Caco-2 (cell line): Measurements from ENCODE around the gene MRPL36. TPM values are rescaled to one million over a fixed set of nuclear protein-coding genes. Genes with fewer than 3 reads are reported as not detected.

Source experiments
- BruUV-seq: library from RNA; stranded (reverse); fragments of 400-500 nt; replicated peaks from 2 replicates; lab custom pipeline; 2021; lab: Mats Ljungman, UMichigan
- CTCF ChIA-PET: fragments of 300-600 bp; sonication (Branson Sonifier 250); formaldehyde crosslinking; loops from one replicate; lab custom pipeline; 2022; ENCODE audit warnings: antibody characterized with exemption; lab: Charles Lee
- POLR2A ChIA-PET: fragments of 300-600 bp; sonication (Branson Sonifier 250); formaldehyde crosslinking; loops from one replicate; lab custom pipeline; 2022; ENCODE audit warnings: antibody characterized with exemption; lab: Charles Lee
- DNase-seq, 2 experiments: peaks; one replicate each; pipeline versions ENCODE4 v3.0.0 to v3.0.0-alpha.2; 2020 to 2022
- H3K27me3 ChIP-seq: replicated peaks from 2 replicates; pipeline ENCODE4 v1.6.0; 2011; ENCODE audit warnings: low read length; ENCODE audit not compliant: control insufficient read depth, insufficient read depth
- H3K36me3 ChIP-seq: 2 replicates; pipeline ENCODE4 v1.5.1; 2011; ENCODE audit warnings: low read length; ENCODE audit not compliant: control insufficient read depth, insufficient read depth
- H3K4me1 ChIP-seq: fragments of 250-450 bp; sonication (Bioruptor Pico); 2 replicates; pipeline ENCODE4 v1.5.1; 2020; ENCODE audit warnings: mild to moderate bottlenecking
- H3K4me3 ChIP-seq: 2 replicates; pipeline ENCODE4 v1.5.1; 2011; ENCODE audit warnings: low read depth, mild to moderate bottlenecking, control low read depth, low read length
- H3K9me3 ChIP-seq: fragments of 250-450 bp; sonication (Bioruptor Pico); 2 replicates; pipeline ENCODE4 v1.5.1; 2020; ENCODE audit warnings: mild to moderate bottlenecking, moderate library complexity
- H3K27ac Mint-ChIP-seq: one replicate; pipeline ENCODE4 v1.8.0; 2022; ENCODE audit warnings: mixed read lengths; ENCODE audit not compliant: unreplicated experiment
- H3K27me3 Mint-ChIP-seq: one replicate; pipeline ENCODE4 v1.8.0; 2022; ENCODE audit warnings: mixed read lengths; ENCODE audit not compliant: insufficient read depth, unreplicated experiment
- H3K36me3 Mint-ChIP-seq: one replicate; pipeline ENCODE4 v1.8.0; 2022; ENCODE audit warnings: mild to moderate bottlenecking, mixed read lengths; ENCODE audit not compliant: insufficient read depth, unreplicated experiment
- H3K4me1 Mint-ChIP-seq: one replicate; pipeline ENCODE4 v1.8.0; 2022; ENCODE audit warnings: low read depth, mixed read lengths; ENCODE audit not compliant: unreplicated experiment
- H3K4me3 Mint-ChIP-seq: one replicate; pipeline ENCODE4 v1.8.0; 2022; ENCODE audit warnings: mild to moderate bottlenecking, moderate library complexity, mixed read lengths; ENCODE audit not compliant: unreplicated experiment
- H3K9me3 Mint-ChIP-seq: one replicate; pipeline ENCODE4 v1.8.0; 2022; ENCODE audit warnings: mixed read lengths; ENCODE audit not compliant: unreplicated experiment
- intact Hi-C: fragments of 100-400 bp; cut with micrococcal nuclease; formaldehyde crosslinking; loops from one replicate; pipeline ENCODE4 v1.10.0; 2022; ENCODE audit not compliant: unreplicated experiment
- total RNA-seq: library from RNA; stranded (reverse); gene quantifications from 2 replicates; pipeline ENCODE4 v1.2.3, GENCODE V29; 2022
- TF ChIP-seq, protein P1 (sequence below), 2 experiments: fragments of 200-600 bp in 1 of 2; IDR thresholded peaks; 1 replicate in 1 of 2; 2 replicates in 1 of 2; pipeline versions ENCODE4 v1.5.1 to v1.8.0; 2011 to 2022; ENCODE audit warnings: antibody characterized with exemption in 1 of 2, control low read depth in 1 of 2, inconsistent platforms in 1 of 2, low read depth in 1 of 2, low read length in 1 of 2, mild to moderate bottlenecking in 1 of 2, moderate library complexity in 1 of 2; ENCODE audit not compliant: insufficient read depth in 1 of 2, severe bottlenecking in 1 of 2, unreplicated experiment in 1 of 2

Gene MRPL36
- total RNA-seq, 1 experiment from 2014 or later = 65.9 TPM

- peaks cover 6% of the 10 kb centered on the region for H3K36me3 ChIP-seq
Observed at GRCh38 chr5:1815881-1816292, 16.2 kb upstream of the MRPL36 start.

GRCh38 chr5:1815071-1815786, 15.6 kb upstream of the MRPL36 start:
- TF ChIP-seq, protein P1, sequence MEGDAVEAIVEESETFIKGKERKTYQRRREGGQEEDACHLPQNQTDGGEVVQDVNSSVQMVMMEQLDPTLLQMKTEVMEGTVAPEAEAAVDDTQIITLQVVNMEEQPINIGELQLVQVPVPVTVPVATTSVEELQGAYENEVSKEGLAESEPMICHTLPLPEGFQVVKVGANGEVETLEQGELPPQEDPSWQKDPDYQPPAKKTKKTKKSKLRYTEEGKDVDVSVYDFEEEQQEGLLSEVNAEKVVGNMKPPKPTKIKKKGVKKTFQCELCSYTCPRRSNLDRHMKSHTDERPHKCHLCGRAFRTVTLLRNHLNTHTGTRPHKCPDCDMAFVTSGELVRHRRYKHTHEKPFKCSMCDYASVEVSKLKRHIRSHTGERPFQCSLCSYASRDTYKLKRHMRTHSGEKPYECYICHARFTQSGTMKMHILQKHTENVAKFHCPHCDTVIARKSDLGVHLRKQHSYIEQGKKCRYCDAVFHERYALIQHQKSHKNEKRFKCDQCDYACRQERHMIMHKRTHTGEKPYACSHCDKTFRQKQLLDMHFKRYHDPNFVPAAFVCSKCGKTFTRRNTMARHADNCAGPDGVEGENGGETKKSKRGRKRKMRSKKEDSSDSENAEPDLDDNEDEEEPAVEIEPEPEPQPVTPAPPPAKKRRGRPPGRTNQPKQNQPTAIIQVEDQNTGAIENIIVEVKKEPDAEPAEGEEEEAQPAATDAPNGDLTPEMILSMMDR (IDR thresholded peaks at IDR 0.05; ENCODE audit: insufficient read depth in 1 of 2, low read depth in 1 of 2, low read length in 1 of 2, severe bottlenecking in 1 of 2, unreplicated experiment in 1 of 2) = no peak
- no TSS peak for BruUV-seq
- Histone ChIP-seq H3K4me3 (no peak overlapping the region), H3K9me3 (no peaks in the 10 kb centered on the region), H3K4me1 (no peaks in the 10 kb centered on the region), H3K36me3 (peaks cover 4% of the 10 kb centered on the region; the same call in 1 of the 2 replicates), H3K27me3 (no peaks in the 10 kb centered on the region)
- H3K4me3 Mint-ChIP-seq = no peak overlapping the region
- no peak for DNase-seq
- POLR2A ChIA-PET = no interaction called here
- no peaks in the 10 kb centered on the region for H3K4me1 Mint-ChIP-seq
- peaks cover 88% of the 10 kb centered on the region for H3K36me3 Mint-ChIP-seq
- H3K27me3 Mint-ChIP-seq = no peaks in the 10 kb centered on the region
- CTCF ChIA-PET = no interaction called here
- H3K9me3 Mint-ChIP-seq = no peaks in the 10 kb centered on the region
- intact Hi-C loops = no loop called here
- H3K27ac Mint-ChIP-seq = no peak overlapping the region

More at GRCh38 chr5:1815881-1816292, 16.2 kb upstream of the MRPL36 start:
- Mint-ChIP-seq H3K27ac (no peak overlapping the region), H3K9me3 (no peaks in the 10 kb centered on the region), H3K36me3 (peaks cover 89% of the 10 kb centered on the region), H3K4me3 (no peak overlapping the region), H3K4me1 (no peaks in the 10 kb centered on the region), H3K27me3 (no peaks in the 10 kb centered on the region)
- Histone ChIP-seq H3K4me1 (no peaks in the 10 kb centered on the region), H3K27me3 (no peaks in the 10 kb centered on the region), H3K9me3 (no peaks in the 10 kb centered on the region), H3K4me3 (no peak overlapping the region)
- ChIA-PET CTCF (no interaction called here), POLR2A (no interaction called here)
- intact Hi-C loops = no loop called here
- BruUV-seq = no TSS peak
- DNase-seq = no peak
- TF ChIP-seq, protein P1 (IDR thresholded peaks at IDR 0.05; ENCODE audit: insufficient read depth in 1 of 2, low read depth in 1 of 2, low read length in 1 of 2, severe bottlenecking in 1 of 2, unreplicated experiment in 1 of 2) = no peak

DNA sequence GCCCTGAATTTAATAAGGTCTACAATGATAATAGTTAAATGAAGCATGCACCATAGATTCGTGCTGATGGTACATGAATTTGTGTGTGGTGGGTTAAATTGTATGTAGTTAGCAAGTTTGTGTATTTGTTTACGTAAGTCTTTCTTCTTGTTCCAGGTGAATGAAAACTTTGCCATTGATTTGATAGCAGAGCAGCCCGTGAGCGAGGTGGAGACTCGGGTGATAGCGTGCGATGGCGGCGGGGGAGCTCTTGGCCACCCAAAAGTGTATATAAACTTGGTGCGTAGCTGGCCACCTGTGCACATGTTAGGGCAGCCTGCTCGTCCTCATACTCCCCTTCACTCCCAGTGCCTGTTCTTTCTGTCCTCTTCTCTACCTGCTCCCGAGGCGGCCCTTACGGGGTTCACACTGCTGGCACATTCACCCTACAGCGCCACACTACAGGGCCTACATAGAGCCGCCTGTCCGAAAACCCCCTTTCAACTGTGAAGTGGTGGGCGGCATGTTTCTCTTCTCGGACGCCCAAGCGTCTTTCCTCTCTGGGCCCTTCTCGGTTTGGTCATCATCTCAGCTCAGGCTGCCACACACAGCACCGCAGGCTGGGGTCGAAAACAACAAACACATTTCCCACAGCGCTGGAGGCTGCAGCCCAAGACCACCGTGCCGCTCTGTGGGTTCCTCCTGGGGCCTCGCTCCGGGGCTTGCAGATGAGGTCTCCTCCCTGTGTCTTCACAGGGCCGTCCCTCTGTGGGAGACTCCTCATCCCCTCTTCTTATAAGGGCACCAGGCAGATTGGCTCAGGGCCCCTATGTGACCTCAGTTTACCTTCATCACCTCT, 14.8 kb upstream of the MRPL36 start:
- H3K27me3 ChIP-seq = no peaks in the 10 kb centered on the region
- Mint-ChIP-seq H3K27me3 (no peaks in the 10 kb centered on the region), H3K27ac (no peak overlapping the region), H3K9me3 (no peaks in the 10 kb centered on the region), H3K4me3 (no peak overlapping the region), H3K4me1 (no peaks in the 10 kb centered on the region), H3K36me3 (peaks cover 83% of the 10 kb centered on the region)
- CTCF ChIA-PET = no interaction called here
- H3K4me3 ChIP-seq = no peak overlapping the region
- no peaks in the 10 kb centered on the region for H3K9me3 ChIP-seq
- H3K36me3 ChIP-seq = peaks cover 5% of the 10 kb centered on the region; the same call in 1 of the 2 replicates
- POLR2A ChIA-PET = no interaction called here
- no TSS peak for BruUV-seq
- TF ChIP-seq, protein P1 (IDR thresholded peaks at IDR 0.05; ENCODE audit: insufficient read depth in 1 of 2, low read depth in 1 of 2, low read length in 1 of 2, severe bottlenecking in 1 of 2, unreplicated experiment in 1 of 2) = no peak
- DNase-seq = no peak
- H3K4me1 ChIP-seq = no peaks in the 10 kb centered on the region
- intact Hi-C loops = no loop called here
